Fibroblast of upper back skin (primary cell): ENCODE measurements around the gene OPRL1.
A peak's percentile ranks its signal among the peaks of the same experiment; 100 is the strongest.

Source experiments
- DNase-seq: peaks from one replicate; pipeline ENCODE4 v3.0.0-alpha.2; 2013

OPRL1 gene

DNA sequence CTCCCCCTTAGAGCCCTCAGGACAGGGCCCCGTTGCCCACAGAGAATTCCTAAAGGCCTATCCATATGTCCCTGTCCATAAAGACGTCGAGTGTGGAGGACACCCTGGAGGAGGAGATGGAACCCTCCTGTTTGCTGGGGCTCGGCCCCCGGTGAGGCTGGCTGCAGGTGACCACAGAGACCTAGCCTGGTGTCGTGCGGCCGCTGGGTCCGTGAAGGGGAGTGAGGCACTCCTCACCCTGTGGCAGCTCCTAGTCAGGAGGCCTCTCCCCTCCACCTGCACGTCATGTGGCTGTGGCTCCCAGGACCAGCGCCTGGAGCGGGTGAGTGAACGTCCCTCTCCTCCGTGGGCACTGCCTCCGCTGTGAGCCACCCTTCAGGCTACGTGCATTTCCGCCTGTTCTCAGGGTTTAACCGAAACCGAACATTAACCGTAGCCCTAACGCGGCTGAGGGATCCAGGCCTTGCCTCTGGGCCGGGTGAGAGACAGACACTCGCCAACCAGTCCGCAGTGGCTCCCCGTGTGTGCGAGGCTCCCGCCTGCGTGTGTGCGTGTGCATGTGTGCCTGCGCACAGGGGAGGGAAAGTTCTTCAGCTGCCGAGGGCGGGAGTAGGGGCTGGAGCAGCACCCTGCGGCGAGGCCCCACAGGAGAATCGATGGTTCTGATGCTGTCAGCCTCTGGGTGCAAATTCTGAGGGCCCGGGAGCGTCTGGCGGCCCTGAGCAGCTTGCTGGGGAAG, 22.8 kb upstream of the OPRL1 start:
- no peak for DNase-seq

DNA sequence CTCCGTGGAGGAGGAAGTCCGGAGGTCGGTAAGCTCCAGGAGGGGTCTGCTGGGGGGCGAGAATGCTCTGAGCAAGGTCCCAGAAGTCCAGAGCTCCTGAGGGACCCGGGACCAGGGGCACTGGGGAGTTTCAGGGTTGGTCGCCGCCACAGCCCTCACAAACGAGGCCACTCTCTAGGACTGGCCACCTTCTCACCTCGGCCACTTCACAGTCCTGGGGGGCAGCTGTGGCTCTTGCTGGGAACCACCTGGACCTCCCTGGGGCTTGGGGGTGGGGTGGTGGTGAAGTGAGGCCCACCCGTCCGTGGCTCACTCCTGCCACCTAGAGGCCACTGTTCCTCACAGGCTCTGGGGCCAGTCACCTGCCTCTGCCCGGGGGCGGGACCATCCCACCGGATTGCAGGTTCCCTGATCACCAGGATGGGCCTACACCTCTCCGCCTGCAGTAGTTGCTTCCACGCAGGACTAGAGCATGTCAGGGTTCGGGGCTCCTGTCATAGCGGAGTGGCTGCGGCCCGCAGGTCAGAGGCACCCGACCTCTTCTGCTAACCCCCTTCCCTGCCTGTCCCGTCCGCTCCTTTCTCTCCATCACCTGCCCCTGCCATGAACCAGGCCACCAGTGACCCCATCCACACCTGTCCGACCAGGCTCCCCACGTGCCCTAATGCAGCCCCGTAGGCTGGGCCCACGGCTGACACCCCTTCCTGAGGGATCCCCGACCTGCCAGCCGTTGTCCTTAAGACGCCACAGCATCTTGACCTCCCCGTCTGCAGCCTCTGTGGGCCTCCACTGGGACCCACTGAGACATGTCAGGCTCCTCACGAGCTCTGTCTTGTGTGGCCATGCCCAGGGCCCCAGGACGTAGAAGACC, 22.0 kb upstream of the OPRL1 start:
- peak; percentile 61 for DNase-seq

DNA sequence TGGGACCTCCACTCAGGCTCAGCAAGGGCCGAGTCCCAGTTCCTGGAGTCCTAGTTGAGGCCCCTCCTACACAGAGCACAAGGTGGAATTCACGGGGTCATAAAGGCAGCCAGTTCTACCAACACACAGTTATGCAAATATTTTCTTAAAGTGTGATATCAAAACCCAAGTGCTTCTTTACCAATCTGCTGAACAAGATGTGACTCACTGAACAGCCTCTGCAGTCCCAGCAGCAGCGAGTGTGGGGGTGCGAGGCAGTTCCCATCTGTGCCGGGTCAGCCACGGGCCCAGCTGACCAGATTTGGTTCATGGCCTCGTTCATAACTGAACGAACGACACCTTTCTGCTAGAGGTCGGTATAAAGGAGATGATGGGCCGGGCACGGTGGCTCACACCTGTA, 21.3 kb upstream of the OPRL1 start:
- DNase-seq: no peak

GRCh38 chr20:64062276-64062595, 17.6 kb upstream of the OPRL1 start:
- DNase-seq: no peak

DNA sequence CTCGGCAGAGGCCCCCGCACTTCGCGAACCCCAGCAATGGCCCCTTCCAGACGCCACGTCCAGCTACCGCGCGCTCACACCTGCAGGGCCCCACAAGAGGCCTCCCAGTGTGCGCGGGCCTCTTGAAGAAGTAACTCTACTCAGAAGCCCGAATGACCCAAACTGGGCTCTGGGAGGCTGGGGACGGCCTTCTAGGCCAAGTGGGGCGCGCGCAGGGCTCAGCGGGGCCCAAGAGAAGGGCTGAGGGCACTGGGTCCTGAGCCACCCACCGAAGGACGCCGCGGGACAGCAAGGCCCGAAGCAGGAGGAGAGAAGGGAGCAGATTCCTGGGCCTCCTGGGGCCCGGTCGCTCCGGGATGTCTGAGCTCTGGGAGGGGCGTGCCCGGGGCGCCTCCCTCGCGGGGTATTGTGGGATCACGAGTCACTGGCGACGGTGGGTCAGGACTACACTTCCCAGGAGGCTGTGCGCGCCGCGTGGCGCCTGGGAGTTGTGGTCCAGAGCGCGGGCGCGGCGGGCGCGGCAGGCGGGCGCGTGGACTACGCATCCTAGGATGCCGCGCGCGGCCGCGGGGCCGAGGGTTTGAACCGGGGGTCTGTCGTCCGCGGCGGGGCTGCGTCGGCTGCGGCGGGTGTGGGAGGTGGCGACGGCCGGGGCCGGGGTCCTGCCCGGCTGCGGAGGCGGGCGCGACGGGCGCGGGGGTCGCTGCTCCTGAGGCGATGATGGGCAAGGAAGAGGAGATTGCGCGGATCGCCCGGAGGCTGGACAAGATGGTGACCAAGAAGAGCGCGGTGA, 17.1 kb upstream of the OPRL1 start, which contains the start of gene TCEA2:
TSS of gene TCEA2 (plus strand) at position 603 of the 793 bp plus-strand sequence. CDS start at position 718, 115 bp downstream.
- peak; percentile 94 for DNase-seq

DNA sequence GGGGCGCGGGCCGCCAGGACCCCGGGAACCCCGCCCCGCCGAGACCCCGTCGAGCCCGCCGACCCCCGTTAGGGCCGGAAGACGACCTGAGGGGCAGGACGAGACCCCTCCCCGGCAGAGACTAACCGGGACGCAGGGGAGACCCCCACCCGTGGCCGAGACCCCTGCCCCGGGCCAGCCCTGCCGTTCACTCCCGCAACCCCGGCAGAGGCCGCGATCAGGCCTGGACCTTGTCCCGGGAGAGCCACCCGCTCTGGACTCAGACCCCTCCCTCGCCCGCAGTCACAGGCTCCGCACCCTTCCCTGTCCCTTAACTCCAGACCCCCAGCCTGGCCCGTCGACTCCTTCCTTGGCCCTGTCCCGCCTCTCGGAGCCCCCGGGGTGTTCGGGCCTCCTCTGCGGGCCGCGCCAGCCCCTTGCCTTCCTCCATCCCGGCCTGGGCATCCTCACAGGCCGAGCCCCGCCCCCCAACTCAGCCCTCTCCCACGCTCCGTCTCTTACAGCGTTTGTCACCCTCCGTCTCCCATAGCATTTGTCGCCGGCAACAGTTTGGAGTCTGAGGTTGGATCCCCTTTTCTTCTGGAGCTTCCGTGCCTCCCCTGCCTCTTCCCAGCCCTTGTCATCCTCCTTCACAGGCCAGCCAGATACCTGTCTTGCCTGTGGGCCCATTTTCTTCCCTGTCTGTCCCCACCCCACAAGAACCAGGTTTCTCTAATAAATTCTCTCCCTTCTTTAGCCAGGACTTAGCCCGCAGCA, 16.3 kb upstream of the OPRL1 start:
- DNase-seq: no peak

DNA sequence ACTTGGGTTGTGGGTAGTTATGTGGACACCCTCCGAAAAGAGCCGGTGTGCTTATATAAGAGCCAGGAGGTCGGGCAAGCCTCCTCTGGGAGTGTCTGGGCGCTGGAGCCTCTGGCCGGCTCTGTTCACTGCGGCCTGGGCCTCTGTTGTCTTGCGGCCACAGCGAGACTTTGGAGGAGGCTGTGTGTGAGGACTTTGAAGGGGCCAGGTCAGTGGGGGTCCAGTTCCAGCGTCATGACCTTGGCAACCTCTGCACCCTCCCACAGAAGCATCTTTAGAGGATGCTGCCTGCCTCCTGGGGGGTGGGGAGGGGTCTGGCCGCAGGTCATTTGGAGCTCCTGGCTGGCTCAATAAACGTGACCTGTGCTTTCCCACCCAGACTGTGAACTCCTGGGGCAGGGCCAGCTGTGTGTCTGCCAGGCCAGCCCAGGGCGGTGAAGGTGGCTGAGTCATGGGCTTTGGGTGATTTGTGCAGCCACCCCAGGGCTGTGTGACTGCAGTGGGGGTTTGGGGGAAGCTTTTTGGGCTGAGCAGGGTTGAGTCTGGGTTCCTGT, 15.7 kb upstream of the OPRL1 start:
- peak; percentile 53 for DNase-seq

DNA sequence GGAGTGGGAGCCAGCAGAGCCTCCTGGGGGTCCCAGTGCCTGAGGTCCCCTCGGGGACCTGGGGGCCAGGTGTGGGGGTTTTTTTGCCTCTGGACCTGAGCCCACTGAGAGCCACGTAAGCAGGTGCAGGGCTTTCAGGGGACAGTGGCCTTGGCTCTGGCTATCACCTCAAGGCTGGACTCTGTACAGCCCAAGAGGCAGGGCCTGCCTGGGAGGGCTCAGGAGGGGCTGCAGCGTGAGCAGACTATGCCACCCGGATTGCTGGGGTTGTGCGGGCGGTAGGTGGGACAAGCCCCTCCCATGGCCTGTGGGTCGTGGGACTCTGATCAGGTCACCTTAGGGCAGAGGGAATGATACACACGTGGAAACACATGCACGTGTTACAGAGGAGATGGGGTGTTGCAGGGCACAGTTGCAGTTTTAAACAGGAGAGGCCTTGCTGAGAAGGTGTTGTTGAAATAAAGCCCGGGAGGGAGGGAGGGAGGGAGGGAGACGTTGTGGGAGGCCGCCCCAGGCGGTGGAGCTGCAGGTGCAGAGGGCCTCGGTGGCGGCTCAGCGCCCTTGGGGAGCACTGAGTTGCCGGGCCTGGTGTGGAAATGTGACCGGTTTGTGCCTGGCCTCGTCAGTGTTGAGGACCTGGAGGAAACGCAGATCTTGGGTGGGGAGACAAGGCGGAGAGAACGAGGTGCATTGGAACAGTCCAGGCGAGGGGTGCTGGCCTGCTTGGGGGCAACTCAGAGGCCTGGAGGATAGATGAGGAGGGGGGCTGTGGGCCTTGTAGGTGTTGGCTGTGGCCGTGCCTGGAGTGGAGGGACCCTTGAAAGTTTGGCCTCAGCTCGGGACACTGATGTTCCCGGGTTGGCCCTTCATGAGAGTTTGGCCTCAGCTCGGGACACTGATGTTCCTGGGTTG, 14.6 kb upstream of the OPRL1 start:
- no peak for DNase-seq

- peak; percentile 61 for DNase-seq
Measured at GRCh38 chr20:64065974-64066343, 13.9 kb upstream of the OPRL1 start.

DNA sequence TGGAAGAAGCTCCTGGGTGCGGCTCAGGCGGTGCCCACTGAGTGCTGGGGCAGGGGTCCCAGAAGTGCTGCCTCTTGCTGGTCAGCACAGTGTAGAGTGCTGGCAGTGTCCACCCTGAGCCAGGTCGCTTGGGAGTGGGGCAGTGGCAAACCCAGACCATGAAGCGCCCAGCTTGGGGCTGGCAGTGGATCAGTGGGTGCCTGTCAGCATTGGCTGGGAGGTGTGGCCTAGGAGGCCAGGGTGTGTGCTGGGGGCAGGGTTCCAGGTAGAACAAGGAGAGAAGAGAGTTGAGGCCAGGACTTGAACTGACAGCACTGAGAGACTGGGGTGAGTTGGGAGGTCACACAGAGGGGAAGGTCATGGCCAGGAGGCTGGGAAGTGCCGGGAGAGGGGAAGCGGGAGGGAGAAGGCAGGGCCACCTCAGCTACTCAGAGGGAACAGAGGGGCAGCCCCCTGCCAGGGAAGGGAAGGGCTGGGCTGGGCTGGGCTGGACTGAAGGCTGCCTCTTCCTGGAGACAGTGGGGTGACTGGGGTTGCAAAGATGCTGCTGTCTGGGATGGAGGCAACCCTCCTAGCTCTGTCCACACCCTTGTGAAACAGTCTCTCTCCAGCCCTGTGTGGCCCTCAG, 12.8 kb upstream of the OPRL1 start:
- DNase-seq: no peak

DNA sequence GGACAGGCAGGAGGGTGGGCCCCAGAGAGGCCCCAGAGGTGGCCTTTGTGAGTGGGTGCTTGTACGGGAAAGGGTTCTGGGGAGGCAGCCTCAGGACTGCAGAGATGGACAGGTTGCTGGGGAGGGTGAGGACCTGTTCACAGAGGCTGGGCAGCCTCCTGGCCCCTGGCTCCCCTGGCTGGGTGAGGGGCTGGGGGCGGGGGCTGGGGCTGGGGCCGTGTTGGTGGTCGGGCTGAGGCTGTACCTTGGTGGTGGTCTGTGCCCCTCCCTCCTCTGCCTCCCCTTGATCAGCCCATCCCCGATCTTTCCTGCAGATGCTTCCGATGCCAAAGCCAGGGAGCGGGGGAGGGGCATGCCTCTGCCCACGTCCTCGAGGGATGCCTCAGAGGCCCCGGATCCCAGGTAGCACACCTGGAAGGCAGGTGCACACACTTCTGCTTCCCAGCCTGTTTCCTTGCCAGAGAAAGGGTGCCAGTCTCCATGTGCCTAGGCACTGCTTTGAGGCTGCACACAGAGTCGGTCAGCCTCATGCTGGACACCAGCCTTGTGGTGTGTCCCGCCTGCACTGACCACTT, 12.1 kb upstream of the OPRL1 start:
- no peak for DNase-seq

GRCh38 chr20:64068386-64069208, 11.3 kb upstream of the OPRL1 start:
- no peak for DNase-seq

- DNase-seq: no peak
Measured at GRCh38 chr20:64069209-64069613, 10.7 kb upstream of the OPRL1 start.

- no peak for DNase-seq
Measured at GRCh38 chr20:64069614-64070243, 10.2 kb upstream of the OPRL1 start.

DNA sequence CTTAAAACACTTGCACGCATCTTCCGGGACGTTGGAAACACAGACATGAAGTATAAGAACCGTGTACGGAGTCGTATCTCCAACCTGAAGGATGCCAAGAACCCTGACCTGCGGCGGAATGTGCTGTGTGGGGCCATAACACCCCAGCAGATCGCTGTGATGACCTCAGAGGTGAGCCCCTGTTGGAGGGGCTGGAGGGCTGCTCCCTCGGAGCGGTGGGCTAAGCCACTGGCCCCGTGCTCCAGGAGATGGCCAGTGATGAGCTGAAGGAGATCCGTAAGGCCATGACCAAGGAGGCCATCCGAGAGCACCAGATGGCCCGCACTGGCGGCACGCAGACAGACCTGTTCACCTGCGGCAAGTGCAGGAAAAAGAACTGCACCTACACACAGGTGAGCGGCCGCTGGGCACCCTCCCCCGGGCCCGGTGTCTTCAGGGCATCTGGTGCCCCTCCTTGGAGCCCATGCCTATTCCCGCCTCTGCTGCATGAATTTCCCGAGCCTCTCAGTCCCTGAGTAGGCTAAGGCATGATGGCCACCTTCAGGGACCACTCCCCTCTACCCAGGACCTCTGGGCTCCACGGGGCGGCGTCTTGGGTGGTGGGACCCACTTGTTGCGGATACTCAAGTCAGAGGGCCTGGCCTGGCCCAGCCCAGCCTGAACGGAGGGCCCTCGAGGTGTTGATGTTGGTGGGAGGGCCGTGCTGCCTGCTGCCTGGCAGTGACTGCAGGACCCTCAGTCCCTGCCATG, 9.5 kb upstream of the OPRL1 start:
- DNase-seq: no peak

DNA sequence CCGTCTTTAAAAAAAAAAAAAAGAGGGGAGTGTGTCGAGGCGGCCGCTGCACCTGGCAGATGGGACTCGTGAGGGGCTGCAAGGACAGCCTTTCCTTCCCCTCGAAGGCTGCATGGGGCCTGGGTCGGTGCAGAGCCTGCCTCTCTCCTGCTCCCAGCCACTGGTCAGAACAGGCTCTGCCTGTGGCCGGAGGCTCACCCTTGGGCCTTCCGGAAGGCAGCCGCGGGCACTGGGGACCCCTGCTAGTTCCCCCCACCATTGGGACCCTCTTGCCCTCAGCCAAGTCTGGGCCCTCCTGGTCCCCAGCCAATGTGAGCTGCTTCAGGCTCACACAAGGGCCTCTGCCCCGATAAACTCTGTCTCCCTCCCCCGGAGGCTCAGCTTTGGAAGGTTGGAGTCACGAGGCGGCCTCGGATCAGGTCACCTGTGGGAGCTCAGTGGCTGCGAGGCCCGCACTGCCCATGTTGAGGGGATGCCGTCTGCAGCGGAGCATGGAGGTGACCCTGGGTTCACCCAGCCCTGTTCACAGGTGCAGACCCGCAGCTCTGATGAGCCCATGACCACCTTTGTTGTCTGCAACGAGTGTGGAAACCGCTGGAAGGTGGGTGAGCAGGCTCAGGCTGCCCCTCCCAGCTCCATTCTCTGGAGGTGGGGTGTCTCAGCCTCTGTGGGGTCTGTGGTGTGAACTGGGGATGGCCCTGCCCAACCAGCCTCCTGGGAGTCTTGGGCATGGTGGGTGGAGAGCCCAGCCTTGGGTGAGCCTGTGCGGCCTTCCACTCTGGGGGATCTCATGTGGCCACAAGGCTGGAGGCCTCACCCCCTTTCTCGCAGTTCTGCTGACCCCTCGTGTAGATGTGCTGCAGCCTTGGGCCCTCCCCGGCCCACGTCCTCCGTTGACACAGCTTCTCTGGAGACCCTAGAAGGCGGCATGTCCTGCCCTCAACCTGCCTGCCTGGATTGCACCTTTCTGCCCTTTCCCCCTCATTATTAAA, 8.2 kb upstream of the OPRL1 start:
- no peak for DNase-seq

DNA sequence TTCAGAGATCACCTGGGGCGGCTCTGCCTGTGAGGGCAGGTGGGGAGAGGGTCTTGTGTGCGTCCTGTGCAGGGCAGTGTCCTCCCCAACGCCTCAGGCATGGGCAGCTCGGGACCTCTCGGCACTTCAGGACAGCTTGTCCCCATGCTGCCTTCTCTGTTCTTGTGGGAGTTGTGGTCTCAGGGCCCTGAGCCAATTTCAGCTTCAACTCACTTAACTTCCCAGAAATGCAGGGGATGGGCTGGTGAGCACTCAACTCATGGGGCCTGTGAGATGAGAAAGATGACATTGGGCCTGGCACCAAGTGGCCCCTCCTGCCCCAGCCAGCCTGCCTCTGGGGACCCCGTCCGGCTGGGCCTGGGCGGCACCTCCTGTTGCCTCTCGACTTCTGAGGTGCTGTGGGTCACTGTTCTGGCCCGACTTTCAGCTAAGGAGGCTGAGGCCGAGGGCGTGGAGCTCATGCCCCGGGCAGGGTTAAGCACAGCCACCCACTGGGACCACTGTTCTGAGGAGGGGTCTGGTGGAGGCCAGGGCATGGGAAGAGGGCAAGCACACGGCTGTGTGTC, 7.3 kb upstream of the OPRL1 start:
- DNase-seq: no peak
